Activated CD4-positive, alpha-beta T cell treated with anti-CD3 and anti-CD28 coated beads, Interleukin-2, amount 10 ng/mL, durations not matched to agents 24 days and 14 days (primary cell): ENCODE results near the gene CREM. TPM values are rescaled to one million over a fixed set of nuclear protein-coding genes. Genes with fewer than 3 reads are reported as not detected.

Source experiments
- DNase-seq: peaks from one replicate; pipeline ENCODE4 v3.0.0; 2022
- H3K27ac Mint-ChIP-seq: one replicate; pipeline ENCODE4 v1.8.0; 2022; ENCODE audit warnings: mild to moderate bottlenecking, mixed read lengths
- H3K27me3 Mint-ChIP-seq: one replicate; pipeline ENCODE4 v1.8.0; 2022; ENCODE audit warnings: mixed read lengths
- H3K36me3 Mint-ChIP-seq: one replicate; pipeline ENCODE4 v1.8.0; 2022; ENCODE audit warnings: low read depth, mild to moderate bottlenecking, mixed read lengths
- H3K4me1 Mint-ChIP-seq: one replicate; pipeline ENCODE4 v1.8.0; 2021; ENCODE audit warnings: mixed read lengths
- H3K4me3 Mint-ChIP-seq: one replicate; pipeline ENCODE4 v1.8.0; 2022; ENCODE audit warnings: mild to moderate bottlenecking, moderate library complexity, mixed read lengths
- H3K9me3 Mint-ChIP-seq: one replicate; pipeline ENCODE4 v1.8.0; 2021; ENCODE audit warnings: mixed read lengths
- intact Hi-C: fragments of 100-400 bp; cut with micrococcal nuclease; formaldehyde crosslinking; loops from one replicate; pipeline ENCODE4 v1.15.1; 2023
- total RNA-seq: library from RNA; stranded (reverse); gene quantifications from 2 replicates; pipeline ENCODE4 v1.2.3, GENCODE V29; 2022

CREM gene
- total RNA-seq, 1 donor from 2014 or later, result 87.0 TPM

DNA sequence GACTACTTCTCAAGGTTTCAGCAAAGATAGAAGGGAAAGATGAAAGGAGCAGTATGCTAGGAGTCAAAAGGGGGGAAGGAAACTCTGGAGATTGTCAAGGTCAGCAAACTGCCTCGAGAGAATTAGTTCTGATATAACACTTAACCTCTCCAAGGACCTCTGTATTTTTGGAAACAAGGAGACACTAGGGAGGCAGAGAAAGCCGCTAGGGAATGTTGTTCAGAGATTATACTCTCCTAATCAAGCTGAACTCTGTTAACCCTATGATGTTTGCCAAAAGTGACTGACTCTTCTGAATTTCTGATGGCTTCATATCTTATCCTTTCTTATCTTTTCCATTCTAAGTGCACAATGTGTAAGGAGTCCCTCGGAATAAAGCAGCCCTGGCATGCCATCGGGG is 27.1 kb downstream of the CREM start:
- intact Hi-C loops, result no loop called here
- no peak for DNase-seq
- Mint-ChIP-seq H3K4me3 (no peak overlapping the region), H3K9me3 (no peaks in the 10 kb centered on the region), H3K27ac (no peak overlapping the region), H3K36me3 (peaks cover 38% of the 10 kb centered on the region), H3K4me1 (peaks cover 39% of the 10 kb centered on the region), H3K27me3 (no peaks in the 10 kb centered on the region)

GRCh38 chr10:35160743-35161142 is 34.1 kb downstream of the CREM start:
- Mint-ChIP-seq H3K36me3 (peaks cover 27% of the 10 kb centered on the region), H3K27ac (no peak overlapping the region), H3K9me3 (no peaks in the 10 kb centered on the region), H3K4me1 (no peaks in the 10 kb centered on the region), H3K27me3 (no peaks in the 10 kb centered on the region), H3K4me3 (no peak overlapping the region)
- intact Hi-C loops, result no loop called here
- DNase-seq, result no peak

- peaks cover 25% of the 10 kb centered on the region for H3K36me3 Mint-ChIP-seq
- no peak overlapping the region for H3K4me3 Mint-ChIP-seq
- H3K9me3 Mint-ChIP-seq, result no peaks in the 10 kb centered on the region
- intact Hi-C loops, result no loop called here
- H3K27me3 Mint-ChIP-seq, result no peaks in the 10 kb centered on the region
- H3K4me1 Mint-ChIP-seq, result no peaks in the 10 kb centered on the region
- H3K27ac Mint-ChIP-seq, result no peak overlapping the region
- no peak for DNase-seq
Measured at GRCh38 chr10:35161906-35162305, 35.3 kb downstream of the CREM start.

GRCh38 chr10:35165136-35165535 is 38.5 kb downstream of the CREM start:
- H3K36me3 Mint-ChIP-seq, result peaks cover 17% of the 10 kb centered on the region
- peaks cover 2% of the 10 kb centered on the region for H3K4me1 Mint-ChIP-seq
- intact Hi-C loops, result no loop called here
- no peak for DNase-seq
- no peak overlapping the region for H3K27ac Mint-ChIP-seq
- no peaks in the 10 kb centered on the region for H3K27me3 Mint-ChIP-seq
- no peak overlapping the region for H3K4me3 Mint-ChIP-seq
- peaks cover 7% of the 10 kb centered on the region for H3K9me3 Mint-ChIP-seq

DNA sequence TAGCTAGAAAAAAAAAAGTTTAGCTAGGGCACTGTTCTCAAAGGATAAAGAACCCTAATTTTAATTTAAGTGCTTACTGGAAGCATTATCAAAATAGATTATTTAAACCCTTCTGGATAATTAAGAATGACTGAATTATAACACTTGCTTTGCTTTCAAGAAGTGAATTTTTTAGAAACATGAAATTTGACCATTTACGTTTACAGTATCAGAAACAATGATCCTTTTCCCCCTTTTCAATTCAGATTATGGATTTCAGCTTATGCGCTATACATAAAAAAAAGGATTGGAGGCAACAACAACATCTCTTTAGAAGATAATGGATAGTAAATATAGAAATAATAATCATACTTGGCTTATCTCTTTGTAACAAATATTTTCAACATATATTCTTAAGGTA is 39.2 kb downstream of the CREM start:
- Mint-ChIP-seq H3K36me3 (peaks cover 16% of the 10 kb centered on the region), H3K27me3 (no peaks in the 10 kb centered on the region), H3K4me3 (no peak overlapping the region), H3K4me1 (peaks cover 2% of the 10 kb centered on the region), H3K9me3 (peaks cover 7% of the 10 kb centered on the region), H3K27ac (no peak overlapping the region)
- DNase-seq, result no peak
- intact Hi-C loops, result no loop called here

GRCh38 chr10:35166607-35167006 is 40.0 kb downstream of the CREM start:
- intact Hi-C loops, result no loop called here

DNA sequence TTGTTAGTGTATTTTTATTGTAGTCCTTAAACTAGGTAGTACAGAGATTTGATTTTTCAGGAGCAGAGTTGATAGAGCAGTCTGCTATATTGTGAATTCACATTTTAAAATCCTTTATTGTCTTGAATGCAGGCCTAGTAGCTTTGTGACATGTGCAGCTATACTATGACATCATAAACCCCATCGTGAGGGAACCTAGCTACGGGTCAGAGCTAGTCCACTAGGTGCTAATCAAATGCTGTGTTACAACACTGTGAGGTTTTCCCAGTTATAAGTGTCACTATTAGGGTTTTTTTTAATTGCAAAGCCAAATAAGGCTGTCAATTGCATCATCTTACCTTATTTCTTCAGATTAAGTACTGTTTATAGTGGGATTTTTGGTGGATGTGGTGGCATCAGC is 40.7 kb downstream of the CREM start:
- peaks cover 8% of the 10 kb centered on the region for H3K36me3 Mint-ChIP-seq
- intact Hi-C loops, result no loop called here

More at GRCh38 chr10:35166607-35167006, 40.0 kb downstream of the CREM start:
- Mint-ChIP-seq H3K27me3 (no peaks in the 10 kb centered on the region), H3K36me3 (peaks cover 14% of the 10 kb centered on the region), H3K4me1 (peaks cover 2% of the 10 kb centered on the region), H3K9me3 (peaks cover 7% of the 10 kb centered on the region), H3K27ac (no peak overlapping the region), H3K4me3 (no peak overlapping the region)
- no peak for DNase-seq

DNA sequence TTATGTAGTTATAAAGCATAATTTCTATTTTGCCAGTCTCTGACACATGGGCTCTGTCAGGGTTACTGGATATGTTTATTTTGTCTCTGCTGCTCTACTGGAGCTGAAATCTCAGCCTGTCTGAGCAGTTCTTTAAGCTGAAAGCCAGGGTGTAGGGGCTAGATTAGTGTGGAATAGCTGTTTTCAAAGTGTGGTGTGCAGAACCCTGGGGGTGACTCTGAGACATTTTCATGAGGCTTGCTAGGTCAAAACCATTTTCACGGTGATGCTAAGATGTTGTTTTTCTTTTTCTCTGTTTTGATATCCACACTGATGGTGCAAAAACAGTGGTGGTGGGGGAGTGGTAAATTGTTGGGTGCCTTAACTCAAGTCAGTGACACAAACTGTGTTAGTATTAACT is 45.5 kb downstream of the CREM start:
- H3K27me3 Mint-ChIP-seq, result no peaks in the 10 kb centered on the region
- no peak for DNase-seq
- intact Hi-C loops, result no loop called here
- peaks cover 2% of the 10 kb centered on the region for H3K4me1 Mint-ChIP-seq
- H3K27ac Mint-ChIP-seq, result no peak overlapping the region
- peaks cover 7% of the 10 kb centered on the region for H3K9me3 Mint-ChIP-seq
- no peak overlapping the region for H3K4me3 Mint-ChIP-seq
- H3K36me3 Mint-ChIP-seq, result peaks cover 15% of the 10 kb centered on the region

More for the DNA sequence above, 40.7 kb downstream of the CREM start:
- Mint-ChIP-seq H3K4me1 (peaks cover 2% of the 10 kb centered on the region), H3K27me3 (no peaks in the 10 kb centered on the region), H3K9me3 (peaks cover 7% of the 10 kb centered on the region), H3K27ac (no peak overlapping the region), H3K4me3 (no peak overlapping the region)
- DNase-seq, result no peak

DNA sequence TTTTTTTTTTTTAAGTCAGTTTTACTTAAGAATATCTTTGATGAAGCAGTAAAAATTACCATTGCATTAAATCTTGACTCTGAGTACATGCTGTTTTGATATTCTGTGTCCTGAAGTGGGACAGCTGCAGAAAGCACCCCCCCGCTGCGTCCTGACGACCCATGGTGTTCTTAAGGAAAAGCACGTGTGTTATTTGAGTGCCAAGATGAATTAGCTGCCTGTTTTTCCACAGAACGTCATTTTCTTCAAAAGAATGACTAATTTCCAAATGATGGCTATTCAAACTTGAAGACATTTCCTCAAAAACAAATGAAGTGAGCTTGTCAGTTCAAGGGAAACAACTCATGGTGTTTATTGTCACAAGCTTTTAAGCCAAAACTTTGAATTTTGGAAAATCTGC is 45.9 kb downstream of the CREM start:
- no peak for DNase-seq
- intact Hi-C loops, result no loop called here
- no peak overlapping the region for H3K4me3 Mint-ChIP-seq
- H3K27me3 Mint-ChIP-seq, result no peaks in the 10 kb centered on the region
- peaks cover 15% of the 10 kb centered on the region for H3K36me3 Mint-ChIP-seq
- H3K4me1 Mint-ChIP-seq, result peaks cover 2% of the 10 kb centered on the region
- H3K27ac Mint-ChIP-seq, result no peak overlapping the region
- peaks cover 7% of the 10 kb centered on the region for H3K9me3 Mint-ChIP-seq

- Mint-ChIP-seq H3K9me3 (no peaks in the 10 kb centered on the region), H3K27ac (no peak overlapping the region), H3K4me1 (peaks cover 1% of the 10 kb centered on the region), H3K4me3 (no peak overlapping the region), H3K36me3 (peaks cover 21% of the 10 kb centered on the region), H3K27me3 (no peaks in the 10 kb centered on the region)
- intact Hi-C loops, result no loop called here
- no peak for DNase-seq
Measured at GRCh38 chr10:35178331-35178730, 51.7 kb downstream of the CREM start.

DNA sequence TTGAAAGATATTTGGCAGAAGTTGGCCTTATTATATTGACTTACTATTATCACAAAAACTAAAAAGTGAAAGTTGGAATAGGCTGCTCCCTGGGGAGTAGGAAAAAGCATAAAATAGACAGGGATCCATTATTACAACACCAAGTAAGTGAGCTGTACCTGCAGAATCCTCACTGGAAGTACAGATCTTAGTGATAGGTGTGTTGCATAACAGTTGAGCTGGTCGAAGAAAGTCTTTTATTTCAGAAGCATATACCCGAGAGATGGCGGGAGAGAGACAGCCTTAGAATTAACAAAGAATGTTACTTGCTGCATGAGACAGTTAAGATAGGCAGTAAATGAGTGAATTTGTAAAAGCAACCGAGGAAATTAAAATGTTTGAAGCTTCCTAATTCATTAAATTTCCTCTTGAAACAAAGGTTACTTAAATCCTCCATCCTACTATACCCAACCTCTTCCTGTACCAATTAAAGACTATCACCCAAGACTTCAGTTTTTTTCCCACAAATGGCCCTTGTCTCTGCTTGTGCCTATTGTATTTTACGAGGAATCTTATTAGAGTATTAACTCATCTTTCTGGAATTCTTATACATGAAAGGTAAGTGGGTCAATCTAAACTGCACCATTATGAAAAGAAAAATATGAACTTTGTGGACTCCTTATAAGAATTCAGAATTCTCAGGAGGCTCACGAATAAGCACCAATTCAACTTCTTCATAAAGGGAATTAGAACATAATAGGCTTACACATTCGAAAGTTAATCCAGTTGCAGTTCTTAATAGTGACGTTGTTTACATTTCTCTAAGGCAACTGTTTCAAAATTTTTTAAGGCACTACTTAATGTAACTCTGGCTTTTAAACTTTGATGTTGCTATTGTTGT is 56.2 kb downstream of the CREM start:
- no peaks in the 10 kb centered on the region for H3K27me3 Mint-ChIP-seq
- H3K4me3 Mint-ChIP-seq, result no peak overlapping the region
- no peak overlapping the region for H3K27ac Mint-ChIP-seq
- intact Hi-C loops, result no loop called here
- DNase-seq, result no peak
- H3K9me3 Mint-ChIP-seq, result no peaks in the 10 kb centered on the region
- H3K36me3 Mint-ChIP-seq, result peaks cover 18% of the 10 kb centered on the region
- H3K4me1 Mint-ChIP-seq, result peaks cover 4% of the 10 kb centered on the region

DNA sequence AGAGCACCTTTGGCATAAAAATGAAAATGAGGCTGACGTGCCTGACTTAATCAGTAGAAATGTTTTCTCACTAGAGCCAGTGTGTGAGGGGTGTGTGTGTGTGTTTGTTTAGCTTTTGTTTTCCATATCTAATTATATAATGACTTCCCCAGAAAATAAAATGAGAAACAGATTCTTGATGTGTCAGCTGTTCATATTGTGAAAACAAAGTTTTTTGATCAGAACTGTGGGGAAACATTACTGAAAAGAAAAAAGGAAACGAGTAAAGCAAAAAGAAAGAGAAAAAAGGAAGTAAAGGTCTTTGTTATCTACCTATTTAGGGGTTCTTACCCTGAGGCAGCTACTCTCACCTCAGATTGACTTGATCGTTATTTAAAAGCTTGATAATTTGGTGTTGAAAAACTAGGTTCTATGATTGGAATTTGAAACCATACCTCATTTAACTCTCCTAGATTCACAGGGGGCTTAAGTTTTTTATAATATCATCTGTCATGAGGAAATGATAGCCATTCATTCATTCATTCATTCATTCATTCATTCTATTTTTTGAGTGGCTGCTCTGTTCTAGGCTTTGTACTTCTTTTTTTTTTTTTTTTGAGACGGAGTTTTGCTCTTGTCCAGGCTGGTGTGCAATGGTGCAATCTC is 58.0 kb downstream of the CREM start:
- Mint-ChIP-seq H3K9me3 (no peaks in the 10 kb centered on the region), H3K27me3 (no peaks in the 10 kb centered on the region), H3K4me3 (no peak overlapping the region), H3K36me3 (peaks cover 14% of the 10 kb centered on the region), H3K4me1 (peaks cover 3% of the 10 kb centered on the region), H3K27ac (no peak overlapping the region)
- intact Hi-C loops, result no loop called here
- no peak for DNase-seq

DNA sequence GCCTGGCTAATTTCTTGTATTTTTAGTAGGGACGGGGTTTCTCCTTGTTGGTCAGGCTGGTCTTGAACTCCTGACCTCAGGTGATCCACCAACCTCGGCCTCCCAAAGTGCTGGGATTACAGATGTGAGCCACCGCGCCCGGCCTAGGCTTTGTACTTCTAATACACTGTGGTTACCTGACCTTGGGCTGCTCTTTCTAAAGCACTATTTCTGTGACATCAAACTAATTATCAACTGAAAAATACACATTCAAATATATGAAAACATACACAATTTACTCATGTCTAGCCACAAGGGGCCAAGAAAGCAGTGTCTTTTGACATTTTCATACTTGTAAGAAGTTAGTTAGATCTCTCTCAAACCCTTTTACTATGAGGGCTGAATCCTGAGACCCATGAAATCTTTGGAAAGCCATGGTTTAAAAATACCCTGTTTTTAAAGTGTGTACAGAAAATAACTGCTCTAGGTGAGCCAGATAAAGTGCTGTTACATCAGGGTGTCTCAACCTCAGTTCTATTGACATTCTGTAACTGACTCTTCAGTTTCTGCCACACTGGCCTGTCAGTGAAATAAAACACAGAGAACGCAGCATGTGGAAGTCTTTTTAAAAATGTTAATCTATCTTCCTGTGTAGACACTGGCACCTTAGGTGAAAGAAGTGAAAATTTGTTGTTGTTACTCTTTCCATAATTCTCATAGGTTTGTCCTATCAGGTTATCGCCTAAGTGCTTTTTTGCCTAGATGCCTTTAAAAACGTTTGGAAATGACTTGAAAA is 58.8 kb downstream of the CREM start:
- H3K9me3 Mint-ChIP-seq, result no peaks in the 10 kb centered on the region
- H3K4me1 Mint-ChIP-seq, result peaks cover 3% of the 10 kb centered on the region
- peaks cover 13% of the 10 kb centered on the region for H3K36me3 Mint-ChIP-seq
- H3K4me3 Mint-ChIP-seq, result no peak overlapping the region
- intact Hi-C loops, result no loop called here
- no peak overlapping the region for H3K27ac Mint-ChIP-seq
- DNase-seq, result no peak
- no peaks in the 10 kb centered on the region for H3K27me3 Mint-ChIP-seq

DNA sequence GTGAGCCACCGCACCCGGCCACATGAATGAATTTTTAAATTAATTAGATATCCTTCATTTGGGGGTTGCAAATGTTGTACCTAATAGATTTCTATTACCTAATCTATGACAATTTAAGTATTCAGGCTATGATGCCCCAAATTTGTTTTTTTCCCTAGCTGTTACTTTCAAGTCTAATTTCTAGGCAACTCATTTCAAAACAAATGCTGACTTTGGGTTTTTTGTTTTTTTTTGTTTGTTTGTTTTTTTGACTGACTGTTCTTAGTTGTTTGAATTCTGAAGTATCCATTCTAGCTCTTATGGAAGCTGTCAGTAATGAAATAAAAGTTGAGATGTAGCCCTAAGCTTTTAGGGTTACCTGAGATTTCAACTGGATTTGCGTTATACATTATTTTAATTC is 62.3 kb downstream of the CREM start:
- Mint-ChIP-seq H3K4me1 (peaks cover 20% of the 10 kb centered on the region), H3K27ac (no peak overlapping the region), H3K27me3 (no peaks in the 10 kb centered on the region), H3K36me3 (peaks cover 5% of the 10 kb centered on the region), H3K4me3 (no peak overlapping the region), H3K9me3 (no peaks in the 10 kb centered on the region)
- no peak for DNase-seq
- intact Hi-C loops, result no loop called here
